Naive B cell (primary cell): ENCODE measurements around the gene EFHC1. TPM values are rescaled to one million over a fixed set of nuclear protein-coding genes. Genes with fewer than 3 reads are reported as not detected.

Experiments used
- ATAC-seq, 2 donors: fragments of 150-1000 bp; cut with Tn5 transposase; 2 replicates each; pipeline ENCODE4 v1.10.0; 2021; ENCODE audit warnings: low read depth in 2 of 2, mild to moderate bottlenecking in 2 of 2, moderate library complexity in 2 of 2
- DNase-seq: peaks from one replicate; pipeline ENCODE4 v3.0.0; 2022
- H3K27ac Mint-ChIP-seq, 6 donors: one replicate each; pipeline ENCODE4 v1.8.0; 2020 to 2022; ENCODE audit warnings: mild to moderate bottlenecking in 6 of 6, mixed read lengths in 6 of 6, moderate library complexity in 5 of 6, inconsistent platforms in 2 of 6
- H3K27me3 Mint-ChIP-seq, 3 donors: one replicate each; pipeline ENCODE4 v1.8.0; 2021 to 2022; ENCODE audit warnings: mixed read lengths in 3 of 3, mild to moderate bottlenecking in 1 of 3
- H3K36me3 Mint-ChIP-seq, 2 donors: one replicate each; pipeline ENCODE4 v1.8.0; 2020 to 2022; ENCODE audit warnings: mixed read lengths in 2 of 2, inconsistent platforms in 1 of 2, mild to moderate bottlenecking in 1 of 2
- H3K4me1 Mint-ChIP-seq, 3 donors: one replicate each; pipeline ENCODE4 v1.8.0; 2020 to 2022; ENCODE audit warnings: mixed read lengths in 3 of 3, inconsistent platforms in 1 of 3, mild to moderate bottlenecking in 1 of 3, moderate library complexity in 1 of 3
- H3K4me3 Mint-ChIP-seq, 8 donors: one replicate each; pipeline ENCODE4 v1.8.0; 2020 to 2022; ENCODE audit warnings: mild to moderate bottlenecking in 8 of 8, mixed read lengths in 8 of 8, moderate library complexity in 8 of 8, inconsistent platforms in 2 of 8
- H3K9me3 Mint-ChIP-seq, 7 donors: one replicate each; pipeline ENCODE4 v1.8.0; 2020 to 2022; ENCODE audit warnings: mixed read lengths in 7 of 7, mild to moderate bottlenecking in 5 of 7, inconsistent platforms in 2 of 7, moderate library complexity in 1 of 7
- polyA plus RNA-seq, 6 donors: library from polyadenylated mRNA; unstranded; fragments of 300-500 nt; fragmentation: Illumina TruSeq; gene quantifications; one replicate each; pipeline ENCODE4 v1.2.3, GENCODE V29; 2021; ENCODE audit warnings: low read depth in 6 of 6

Gene EFHC1
- polyA plus RNA-seq, 6 donors from 2014 or later, result 4.1 to 27.2 (median 8.4) TPM

DNA sequence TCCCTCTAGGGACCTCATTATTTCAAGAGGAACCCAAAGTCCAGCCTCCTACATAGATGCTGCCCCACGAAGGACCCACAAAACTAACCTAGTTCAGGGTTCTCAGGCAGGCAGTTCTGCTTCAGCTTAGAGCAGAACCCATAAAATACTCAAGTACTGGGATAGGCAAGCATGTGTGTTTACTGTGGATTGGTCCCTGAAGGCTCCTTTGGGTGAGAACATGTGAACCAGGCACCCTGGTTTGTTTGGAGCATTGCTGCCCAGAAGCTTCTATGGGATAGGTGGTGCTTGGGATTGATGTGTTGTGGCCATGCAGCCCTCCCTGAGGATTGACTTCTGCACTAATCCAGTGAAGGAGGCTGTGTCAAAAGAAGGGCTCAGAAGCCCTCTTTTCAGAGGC lies 14.9 kb upstream of the EFHC1 start:
- no peaks in the 10 kb centered on the region for H3K27me3 Mint-ChIP-seq
- H3K36me3 Mint-ChIP-seq, result peaks cover 13 to 15% of the 10 kb centered on the region in 2 donors
- no peak overlapping the region for H3K27ac Mint-ChIP-seq
- peaks cover 0 to 3% (median 0%) of the 10 kb centered on the region in 3 donors for H3K4me1 Mint-ChIP-seq
- ATAC-seq (no peak), DNase-seq (no peak)
- no peak overlapping the region for H3K4me3 Mint-ChIP-seq
- H3K9me3 Mint-ChIP-seq, result no peaks in the 10 kb centered on the region

DNA sequence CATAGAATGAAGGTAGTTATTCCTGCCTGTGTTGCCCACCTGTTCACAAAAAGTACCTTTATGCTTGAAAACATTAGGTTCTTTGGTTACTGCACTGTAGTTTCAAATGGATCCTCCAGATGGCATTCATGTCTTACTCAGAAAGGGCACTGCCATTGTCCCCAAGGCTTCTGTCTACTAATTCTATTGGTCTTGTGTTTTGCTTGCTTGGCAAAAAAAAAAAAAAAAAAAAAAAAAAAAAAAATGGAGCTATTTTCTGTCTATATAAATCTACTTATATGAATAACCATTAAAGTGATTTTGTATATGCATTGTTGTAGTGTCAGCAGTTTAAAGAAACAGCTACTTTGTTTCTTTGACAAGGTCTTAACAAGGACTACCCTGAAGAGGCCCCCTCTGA lies 12.7 kb upstream of the EFHC1 start:
- peaks cover 13 to 15% of the 10 kb centered on the region in 2 donors for H3K36me3 Mint-ChIP-seq
- no peak overlapping the region for H3K4me3 Mint-ChIP-seq
- H3K27ac Mint-ChIP-seq, result peak overlapping the region in 1 of 6 donors; percentile 61
- ATAC-seq, result peak; percentile 45 to 56
- no peak for DNase-seq
- H3K27me3 Mint-ChIP-seq, result peaks cover 0 to under 1% (median under 1%) of the 10 kb centered on the region in 3 donors
- peaks cover 0 to 3% (median 0%) of the 10 kb centered on the region in 3 donors for H3K4me1 Mint-ChIP-seq
- no peaks in the 10 kb centered on the region for H3K9me3 Mint-ChIP-seq

DNA sequence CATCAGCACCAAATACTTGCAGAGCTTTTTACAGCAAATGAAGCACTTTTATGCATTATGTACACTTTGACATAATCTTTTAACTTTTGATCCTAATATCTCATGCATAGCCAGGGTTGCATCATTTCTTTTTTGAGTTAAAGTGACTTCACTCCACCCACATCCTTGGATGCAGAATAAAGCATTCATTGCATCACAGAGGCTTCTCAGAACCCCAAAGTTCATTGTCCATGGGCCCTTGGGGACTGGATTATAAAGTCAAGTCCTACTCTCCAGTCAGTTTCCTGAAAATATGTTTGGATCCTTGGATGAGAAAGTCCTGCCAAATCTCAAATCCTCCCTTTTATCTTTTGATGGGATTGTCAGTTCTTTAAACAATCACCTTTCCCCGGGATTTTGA lies 10.6 kb upstream of the EFHC1 start:
- Mint-ChIP-seq H3K4me1 (no peaks in the 10 kb centered on the region), H3K27ac (no peak overlapping the region), H3K36me3 (peaks cover 0 to 5% of the 10 kb centered on the region in 2 donors), H3K9me3 (no peaks in the 10 kb centered on the region), H3K27me3 (peaks cover 4 to 21% (median 7%) of the 10 kb centered on the region in 3 donors), H3K4me3 (no peak overlapping the region)
- ATAC-seq (no peak), DNase-seq (no peak)

DNA sequence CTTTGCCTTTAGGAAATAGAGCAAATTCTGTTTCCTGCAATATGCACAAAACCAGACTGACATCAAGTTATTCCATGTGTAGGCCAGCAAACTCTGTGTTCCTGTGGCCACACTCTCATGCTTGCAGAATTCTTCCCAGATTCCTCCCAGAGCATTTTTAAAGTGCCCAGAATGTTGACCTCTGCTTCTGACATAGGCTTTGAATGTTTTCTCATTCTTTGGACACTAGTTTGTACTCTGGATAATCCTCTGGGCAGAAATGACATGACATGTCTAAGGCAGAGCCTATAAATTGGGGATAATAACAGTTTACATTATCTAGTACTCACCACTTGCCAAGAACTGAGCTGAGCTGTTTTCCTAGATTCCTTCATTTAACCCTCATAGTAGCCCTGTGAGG lies 9.2 kb upstream of the EFHC1 start:
- no peak for DNase-seq
- peaks cover 4 to 21% (median 7%) of the 10 kb centered on the region in 3 donors for H3K27me3 Mint-ChIP-seq
- H3K27ac Mint-ChIP-seq, result no peak overlapping the region
- ATAC-seq, result no peak
- no peaks in the 10 kb centered on the region for H3K4me1 Mint-ChIP-seq
- peaks cover 0 to 2% of the 10 kb centered on the region in 2 donors for H3K36me3 Mint-ChIP-seq
- no peaks in the 10 kb centered on the region for H3K9me3 Mint-ChIP-seq
- H3K4me3 Mint-ChIP-seq, result no peak overlapping the region

DNA sequence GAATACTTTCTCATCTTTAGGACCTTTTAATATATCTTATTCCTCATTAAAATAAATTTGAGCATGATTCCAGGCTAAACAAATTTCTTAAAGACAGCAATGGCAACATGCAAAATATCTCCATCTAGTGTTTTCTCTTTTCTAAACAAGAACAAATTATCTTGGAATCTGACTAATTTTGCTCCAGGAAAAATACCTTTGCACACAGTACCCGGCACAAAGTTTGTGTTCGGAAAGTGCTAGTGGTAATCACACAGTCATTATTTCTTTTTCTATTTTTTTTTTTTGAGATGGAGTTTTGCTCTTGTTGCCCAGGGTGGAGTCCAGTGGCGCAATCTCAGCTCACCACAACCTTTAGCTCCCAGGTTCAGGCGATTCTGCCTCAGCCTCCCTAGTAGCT lies 8.2 kb upstream of the EFHC1 start:
- H3K27me3 Mint-ChIP-seq, result peaks cover 4 to 21% (median 7%) of the 10 kb centered on the region in 3 donors
- H3K36me3 Mint-ChIP-seq, result no peaks in the 10 kb centered on the region
- no peaks in the 10 kb centered on the region for H3K9me3 Mint-ChIP-seq
- H3K4me3 Mint-ChIP-seq, result no peak overlapping the region
- DNase-seq (no peak), ATAC-seq (no peak)
- H3K27ac Mint-ChIP-seq, result no peak overlapping the region
- H3K4me1 Mint-ChIP-seq, result peaks cover 0 to 5% (median 2%) of the 10 kb centered on the region in 3 donors

DNA sequence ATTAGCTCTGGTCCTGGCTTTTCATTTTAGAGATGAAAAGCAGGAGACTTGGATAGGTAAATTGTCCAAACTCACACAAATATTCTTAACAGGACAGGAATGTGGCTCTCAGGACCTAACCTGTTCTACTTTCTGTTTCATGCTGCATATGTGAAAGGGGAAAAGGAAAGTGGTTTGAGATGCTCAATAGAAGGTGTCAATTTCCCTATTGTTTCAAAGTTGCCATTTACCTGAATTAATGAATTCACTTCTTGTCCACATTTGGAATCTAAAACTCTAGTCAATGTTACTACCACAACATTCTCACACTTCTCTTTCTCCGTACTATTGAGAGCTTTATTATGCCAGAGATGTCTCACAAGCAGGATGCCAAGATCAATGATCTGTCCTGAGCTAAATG lies 4.8 kb upstream of the EFHC1 start:
- Mint-ChIP-seq H3K4me3 (peak overlapping the region in 1 of 8 donors; percentile 22), H3K4me1 (peaks cover 5 to 10% (median 5%) of the 10 kb centered on the region in 3 donors), H3K36me3 (no peaks in the 10 kb centered on the region), H3K9me3 (no peaks in the 10 kb centered on the region), H3K27me3 (peaks cover 4 to 21% (median 7%) of the 10 kb centered on the region in 3 donors), H3K27ac (peak overlapping the region in 1 of 6 donors; percentile 25)
- DNase-seq, result no peak
- ATAC-seq, result no peak

DNA sequence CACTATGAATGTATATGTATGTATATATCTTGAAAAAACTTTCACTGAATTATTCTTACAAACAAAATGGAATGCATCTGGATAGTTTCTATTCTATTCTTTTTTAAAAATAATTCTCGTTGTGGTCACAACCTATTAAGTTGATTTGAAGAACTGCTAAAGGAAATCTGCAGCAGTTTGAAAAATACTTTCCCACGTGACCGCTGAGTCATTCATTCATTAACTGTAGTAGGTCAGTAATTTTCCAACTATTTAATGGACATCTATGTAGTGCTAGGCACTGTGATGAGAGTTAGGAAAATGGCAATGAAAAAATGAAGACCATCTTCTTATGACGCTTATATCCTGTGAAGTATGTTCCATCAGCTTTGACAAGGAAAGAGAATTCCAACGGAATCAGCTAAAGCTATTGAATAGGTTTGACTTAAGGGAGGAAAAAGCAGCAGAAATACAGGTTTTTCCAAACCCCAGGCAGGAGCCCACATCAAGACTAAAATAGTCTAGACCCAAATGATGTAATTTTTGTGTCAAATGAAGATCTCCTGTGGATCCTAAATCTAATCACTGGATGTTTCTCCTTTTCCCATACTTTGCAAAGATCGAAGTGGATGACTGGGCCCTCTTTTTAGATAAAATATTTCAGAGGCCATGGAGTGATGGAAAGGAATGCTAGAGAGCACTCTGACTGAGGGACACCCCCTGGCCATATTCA lies 4.1 kb upstream of the EFHC1 start:
- ATAC-seq, result no peak
- Mint-ChIP-seq H3K27ac (no peak overlapping the region), H3K36me3 (no peaks in the 10 kb centered on the region), H3K27me3 (peaks cover 4 to 21% (median 7%) of the 10 kb centered on the region in 3 donors), H3K4me1 (peaks cover 5 to 10% (median 5%) of the 10 kb centered on the region in 3 donors), H3K9me3 (no peaks in the 10 kb centered on the region), H3K4me3 (peak overlapping the region in 1 of 8 donors; percentile 59)
- no peak for DNase-seq

DNA sequence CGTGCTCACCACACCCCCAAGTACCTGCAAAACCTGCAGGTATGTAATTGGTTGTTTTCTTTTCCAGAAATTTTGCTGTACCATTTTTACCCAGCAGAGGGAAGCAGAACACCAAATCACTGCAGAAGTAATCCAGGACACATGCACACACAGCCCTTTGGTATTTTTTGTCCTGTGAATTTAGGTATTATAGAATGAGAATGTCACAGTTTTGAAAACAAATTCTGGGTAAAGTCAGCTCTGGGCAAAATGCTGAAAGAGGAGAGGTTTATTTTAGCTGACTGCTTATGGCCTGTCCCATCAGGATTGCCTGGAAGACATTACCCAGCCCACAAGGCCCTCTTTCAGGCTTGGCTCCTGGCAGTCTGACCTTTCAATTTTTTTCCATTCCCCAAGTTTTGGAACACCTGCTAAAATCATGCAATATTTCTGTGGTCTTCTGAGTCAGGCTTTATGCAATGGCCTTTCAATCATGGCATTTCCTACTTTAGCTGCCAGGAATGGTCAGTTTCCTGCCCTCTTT lies 3.5 kb upstream of the EFHC1 start:
- Mint-ChIP-seq H3K27ac (peak overlapping the region in 1 of 6 donors; percentile 75), H3K9me3 (no peaks in the 10 kb centered on the region), H3K27me3 (peaks cover 4 to 21% (median 7%) of the 10 kb centered on the region in 3 donors), H3K36me3 (no peaks in the 10 kb centered on the region), H3K4me1 (peaks cover 5 to 10% (median 5%) of the 10 kb centered on the region in 3 donors), H3K4me3 (peak overlapping the region in 1 of 8 donors; percentile 59)
- DNase-seq (peak; percentile 64), ATAC-seq (peak; percentile 3 to 11)

DNA sequence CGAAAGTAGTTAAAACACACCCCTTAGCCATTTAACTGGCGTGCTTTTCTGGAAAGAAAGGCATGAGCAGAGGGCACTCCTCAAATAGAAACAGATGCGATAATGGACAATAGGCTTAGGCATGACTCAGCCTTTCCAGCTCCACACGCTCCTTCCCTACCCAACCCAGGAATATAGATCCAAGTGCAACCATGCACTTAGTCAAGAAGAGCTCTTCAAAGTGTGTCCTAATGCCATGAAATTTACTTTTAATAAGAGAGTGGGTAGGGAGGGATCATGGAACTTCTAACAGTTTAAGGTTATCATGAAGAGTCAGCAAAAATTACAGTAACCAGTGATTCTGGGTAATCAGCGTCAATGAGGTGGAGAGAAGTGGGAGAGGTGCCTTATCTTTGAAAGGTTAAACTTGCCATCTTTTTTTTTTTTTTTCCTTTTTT lies 2.4 kb upstream of the EFHC1 start:
- Mint-ChIP-seq H3K36me3 (no peaks in the 10 kb centered on the region), H3K9me3 (no peaks in the 10 kb centered on the region), H3K27ac (peak overlapping the region in 1 of 6 donors; percentile 34), H3K27me3 (peaks cover 3 to 18% (median 3%) of the 10 kb centered on the region in 3 donors), H3K4me1 (peaks cover 5 to 10% (median 5%) of the 10 kb centered on the region in 3 donors), H3K4me3 (peak overlapping the region in 3 of 8 donors; percentile 8 to 40 (median 11))
- ATAC-seq (no peak), DNase-seq (no peak)

DNA sequence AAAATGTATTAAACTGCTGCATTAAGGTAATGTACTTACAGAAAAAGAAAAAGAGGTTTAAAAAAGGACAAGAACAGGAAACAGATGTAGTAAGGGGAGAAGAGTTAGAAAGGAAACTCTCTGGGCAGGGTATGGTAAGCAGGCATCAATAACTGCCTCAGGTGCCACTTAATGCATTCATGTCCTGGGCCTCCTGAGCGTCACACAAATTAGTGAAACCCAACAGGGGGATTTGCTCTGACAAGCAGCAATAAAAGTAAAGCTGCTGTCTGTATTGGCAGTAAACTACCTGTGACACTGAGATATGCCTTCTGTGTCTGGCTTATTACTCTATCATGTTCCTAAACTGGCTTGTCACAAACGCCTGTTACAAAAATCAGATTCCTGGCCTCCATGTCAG lies 1.5 kb upstream of the EFHC1 start:
- ATAC-seq (no peak), DNase-seq (no peak)
- H3K36me3 Mint-ChIP-seq, result no peaks in the 10 kb centered on the region
- H3K27me3 Mint-ChIP-seq, result peaks cover 0 to 8% (median 0%) of the 10 kb centered on the region in 3 donors
- H3K9me3 Mint-ChIP-seq, result no peaks in the 10 kb centered on the region
- peaks cover 5 to 10% (median 5%) of the 10 kb centered on the region in 3 donors for H3K4me1 Mint-ChIP-seq
- H3K4me3 Mint-ChIP-seq, result peak overlapping the region in 1 of 8 donors; percentile 29
- H3K27ac Mint-ChIP-seq, result peak overlapping the region in 1 of 6 donors; percentile 42

DNA sequence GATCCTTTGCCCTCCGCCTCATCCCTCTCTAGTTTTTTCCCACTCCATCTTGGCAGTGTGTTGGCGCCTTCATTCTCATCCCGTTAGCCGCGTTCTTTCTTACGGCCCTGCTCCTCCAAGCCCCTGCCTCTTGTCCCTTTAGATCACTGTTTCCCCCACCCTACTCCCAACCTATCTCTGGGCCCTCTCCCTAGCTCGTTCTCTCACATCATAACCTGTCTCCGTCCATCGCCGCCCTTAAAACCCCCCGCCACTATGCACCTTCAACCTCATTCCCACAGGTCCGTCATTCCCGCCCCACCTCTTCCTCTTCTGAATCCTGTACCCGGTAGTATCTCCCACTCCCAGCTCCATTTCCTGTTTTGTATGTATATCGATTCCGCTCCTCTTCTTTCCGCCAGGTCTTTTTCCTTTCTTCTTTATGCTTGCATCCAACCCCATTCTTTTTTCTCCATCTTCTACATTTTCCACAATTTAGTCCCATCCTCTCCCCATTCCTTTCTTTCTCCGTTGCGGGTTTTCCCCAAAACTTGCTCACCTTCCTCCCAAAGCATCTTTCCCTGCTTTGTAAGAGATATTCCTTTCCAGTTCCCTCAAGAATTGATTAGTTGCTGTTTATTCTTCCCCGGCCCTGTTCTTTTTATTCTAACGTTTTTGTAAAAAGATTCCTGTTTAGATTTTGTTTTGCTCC lies 671 bp downstream of the EFHC1 start:
- no peak for ATAC-seq
- no peaks in the 10 kb centered on the region for H3K9me3 Mint-ChIP-seq
- H3K27ac Mint-ChIP-seq, result no peak overlapping the region
- DNase-seq, result no peak
- peaks cover 5 to 10% (median 5%) of the 10 kb centered on the region in 3 donors for H3K4me1 Mint-ChIP-seq
- H3K36me3 Mint-ChIP-seq, result no peaks in the 10 kb centered on the region
- H3K4me3 Mint-ChIP-seq, result no peak overlapping the region
- H3K27me3 Mint-ChIP-seq, result no peaks in the 10 kb centered on the region

DNA sequence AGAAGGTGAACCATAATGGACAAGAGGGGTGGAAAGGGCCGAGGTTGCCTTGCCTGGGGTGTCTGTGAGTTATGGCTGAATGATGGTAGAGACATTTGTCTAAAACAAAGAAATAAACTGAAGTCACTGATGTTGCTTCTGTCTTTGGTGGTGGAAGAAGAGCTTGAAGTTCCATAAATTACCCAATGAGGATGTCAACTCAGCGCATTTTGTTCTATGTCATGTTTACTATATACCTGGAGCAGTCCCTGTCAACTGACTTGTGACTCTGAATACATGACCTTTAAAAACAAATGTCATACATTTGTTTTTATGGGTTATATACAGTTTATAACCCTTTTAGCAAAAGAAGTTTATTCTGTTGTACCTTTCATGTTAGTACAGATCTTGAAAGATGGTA lies 2.0 kb downstream of the EFHC1 start:
- Mint-ChIP-seq H3K9me3 (no peaks in the 10 kb centered on the region), H3K4me1 (peaks cover 0 to 8% (median 5%) of the 10 kb centered on the region in 3 donors), H3K27me3 (no peaks in the 10 kb centered on the region), H3K36me3 (no peaks in the 10 kb centered on the region), H3K27ac (no peak overlapping the region), H3K4me3 (no peak overlapping the region)
- ATAC-seq (no peak), DNase-seq (no peak)

DNA sequence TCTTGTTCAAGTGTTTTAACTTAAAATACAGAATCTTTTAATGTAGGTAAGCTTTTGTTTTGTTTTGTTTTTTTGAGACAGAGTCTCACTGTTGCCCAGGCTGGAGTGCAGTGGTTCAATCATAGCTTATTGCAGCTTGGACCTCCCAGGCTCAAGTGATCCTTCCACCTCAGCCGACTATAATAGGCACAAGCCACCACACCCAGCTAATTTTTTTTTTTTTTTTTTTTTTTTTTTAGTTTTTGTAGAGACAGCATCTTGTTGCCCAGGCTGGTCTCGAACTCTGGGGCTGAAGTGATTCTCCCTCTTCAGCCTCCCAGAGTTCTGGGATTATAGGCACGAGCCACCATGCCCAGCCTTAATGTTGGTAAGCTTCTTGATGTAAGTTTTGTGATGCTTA lies 3.3 kb downstream of the EFHC1 start:
- H3K27ac Mint-ChIP-seq, result no peak overlapping the region
- H3K36me3 Mint-ChIP-seq, result peaks cover 0 to 2% of the 10 kb centered on the region in 2 donors
- H3K4me3 Mint-ChIP-seq, result no peak overlapping the region
- peaks cover 0 to 8% (median 5%) of the 10 kb centered on the region in 3 donors for H3K4me1 Mint-ChIP-seq
- no peaks in the 10 kb centered on the region for H3K27me3 Mint-ChIP-seq
- no peaks in the 10 kb centered on the region for H3K9me3 Mint-ChIP-seq
- DNase-seq, result no peak
- ATAC-seq, result no peak
